Measurements from ENCODE around the gene GRM7.

GRM7 gene

GRCh38 chr3:7171493-7171892 lies 310.6 kb downstream of the GRM7 start:
- H3K4me3 Mint-ChIP-seq: no peak overlapping the region
- no peak for ATAC-seq
- H3K4me1 Mint-ChIP-seq: no peaks in the 10 kb centered on the region

GRCh38 chr3:7172996-7173395 lies 312.1 kb downstream of the GRM7 start:
- H3K9me3 Mint-ChIP-seq: peaks cover 0 to 3% of the 10 kb centered on the region in 2 donors
- ATAC-seq (no peak), DNase-seq (no peak)
- H3K27me3 Mint-ChIP-seq: no peaks in the 10 kb centered on the region
- no peaks in the 10 kb centered on the region for H3K4me1 Mint-ChIP-seq
- H3K27ac Mint-ChIP-seq: no peak overlapping the region
- H3K4me3 Mint-ChIP-seq: no peak overlapping the region

More at GRCh38 chr3:7171493-7171892, 310.6 kb downstream of the GRM7 start:
- no peak for DNase-seq
- Mint-ChIP-seq H3K9me3 (peaks cover 0 to 3% of the 10 kb centered on the region in 2 donors), H3K27ac (no peak overlapping the region), H3K27me3 (no peaks in the 10 kb centered on the region)

DNA sequence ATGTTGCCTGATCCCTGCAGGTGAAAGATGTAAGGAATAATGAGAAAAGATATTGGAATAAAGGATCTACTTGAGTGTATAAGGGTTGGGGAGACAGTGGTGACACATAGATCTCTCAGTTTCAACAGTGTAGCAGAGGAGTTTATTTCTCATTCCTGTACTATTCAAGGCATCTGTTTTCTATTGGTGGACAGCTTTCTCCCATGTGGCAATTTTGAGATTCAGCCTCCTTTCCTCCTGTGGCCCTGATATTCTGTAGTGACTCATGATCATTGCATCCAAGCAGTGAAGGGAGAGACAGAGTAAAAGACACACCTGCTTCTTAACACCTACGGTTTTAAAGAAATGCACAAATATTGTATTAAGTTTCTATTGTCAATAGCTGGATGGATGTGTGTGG lies 327.6 kb downstream of the GRM7 start:
- ATAC-seq: no peak
- Mint-ChIP-seq H3K9me3 (peaks cover 0 to 4% of the 10 kb centered on the region in 2 donors), H3K4me3 (no peak overlapping the region), H3K27ac (no peak overlapping the region), H3K27me3 (no peaks in the 10 kb centered on the region), H3K4me1 (no peaks in the 10 kb centered on the region)
- DNase-seq: no peak

GRCh38 chr3:7190095-7190494 lies 329.2 kb downstream of the GRM7 start:
- Mint-ChIP-seq H3K9me3 (peaks cover 0 to 4% of the 10 kb centered on the region in 2 donors), H3K4me1 (no peaks in the 10 kb centered on the region), H3K4me3 (no peak overlapping the region), H3K27me3 (no peaks in the 10 kb centered on the region), H3K27ac (no peak overlapping the region)
- no peak for ATAC-seq
- DNase-seq: no peak

- Mint-ChIP-seq H3K4me3 (no peak overlapping the region), H3K27ac (no peak overlapping the region), H3K9me3 (peaks cover 7 to 8% of the 10 kb centered on the region in 2 donors), H3K4me1 (no peaks in the 10 kb centered on the region), H3K27me3 (no peaks in the 10 kb centered on the region)
- DNase-seq (no peak), ATAC-seq (no peak)
Measured at GRCh38 chr3:7193269-7193668, 332.4 kb downstream of the GRM7 start.

GRCh38 chr3:7194071-7194835 lies 333.3 kb downstream of the GRM7 start:
- DNase-seq (no peak), ATAC-seq (no peak)
- no peak overlapping the region for H3K4me3 Mint-ChIP-seq
- peaks cover 7 to 8% of the 10 kb centered on the region in 2 donors for H3K9me3 Mint-ChIP-seq
- no peaks in the 10 kb centered on the region for H3K4me1 Mint-ChIP-seq
- H3K27ac Mint-ChIP-seq: no peak overlapping the region
- H3K27me3 Mint-ChIP-seq: no peaks in the 10 kb centered on the region

GRCh38 chr3:7195934-7196333 lies 335.0 kb downstream of the GRM7 start:
- H3K27ac Mint-ChIP-seq: no peak overlapping the region
- H3K27me3 Mint-ChIP-seq: no peaks in the 10 kb centered on the region
- H3K4me1 Mint-ChIP-seq: no peaks in the 10 kb centered on the region
- H3K4me3 Mint-ChIP-seq: no peak overlapping the region
- peaks cover 7 to 8% of the 10 kb centered on the region in 2 donors for H3K9me3 Mint-ChIP-seq
- no peak for DNase-seq
- no peak for ATAC-seq

- Mint-ChIP-seq H3K4me1 (peaks cover 6% of the 10 kb centered on the region), H3K27me3 (no peaks in the 10 kb centered on the region), H3K27ac (no peak overlapping the region), H3K9me3 (peaks cover 7% of the 10 kb centered on the region in 2 donors), H3K4me3 (no peak overlapping the region)
- DNase-seq (no peak), ATAC-seq (no peak)
Measured at GRCh38 chr3:7201784-7202183, 340.9 kb downstream of the GRM7 start.

- no peak for ATAC-seq
- H3K9me3 Mint-ChIP-seq: peaks cover 0 to 6% of the 10 kb centered on the region in 2 donors
- no peaks in the 10 kb centered on the region for H3K27me3 Mint-ChIP-seq
- no peak for DNase-seq
- no peak overlapping the region for H3K4me3 Mint-ChIP-seq
- no peak overlapping the region for H3K27ac Mint-ChIP-seq
- peaks cover 15% of the 10 kb centered on the region for H3K4me1 Mint-ChIP-seq
Measured at GRCh38 chr3:7203969-7204847, 343.3 kb downstream of the GRM7 start.

- ATAC-seq (no peak), DNase-seq (no peak)
- Mint-ChIP-seq H3K4me3 (no peak overlapping the region), H3K27ac (no peak overlapping the region), H3K9me3 (peaks cover 0 to 11% of the 10 kb centered on the region in 2 donors), H3K27me3 (no peaks in the 10 kb centered on the region), H3K4me1 (peaks cover 19% of the 10 kb centered on the region)
Measured at GRCh38 chr3:7204848-7205156, 343.9 kb downstream of the GRM7 start.

GRCh38 chr3:7205535-7205934 lies 344.6 kb downstream of the GRM7 start:
- peak overlapping the region in 1 of 2 donors; percentile 54 for H3K4me3 Mint-ChIP-seq
- no peak for ATAC-seq
- H3K27me3 Mint-ChIP-seq: no peaks in the 10 kb centered on the region
- no peak overlapping the region for H3K27ac Mint-ChIP-seq
- DNase-seq: no peak
- H3K9me3 Mint-ChIP-seq: peaks cover 0 to 11% of the 10 kb centered on the region in 2 donors
- H3K4me1 Mint-ChIP-seq: peaks cover 19% of the 10 kb centered on the region

- no peak overlapping the region for H3K27ac Mint-ChIP-seq
- H3K4me3 Mint-ChIP-seq: peak overlapping the region in 1 of 2 donors; percentile 54
- no peaks in the 10 kb centered on the region for H3K27me3 Mint-ChIP-seq
- peaks cover 19% of the 10 kb centered on the region for H3K4me1 Mint-ChIP-seq
- peaks cover 0 to 11% of the 10 kb centered on the region in 2 donors for H3K9me3 Mint-ChIP-seq
- DNase-seq: no peak
- no peak for ATAC-seq
Measured at GRCh38 chr3:7205962-7206361, 345.0 kb downstream of the GRM7 start.

GRCh38 chr3:7207125-7207524 lies 346.2 kb downstream of the GRM7 start:
- Mint-ChIP-seq H3K27ac (no peak overlapping the region), H3K27me3 (no peaks in the 10 kb centered on the region)
- no peak for ATAC-seq

GRCh38 chr3:7207928-7208327 lies 347.0 kb downstream of the GRM7 start:
- Mint-ChIP-seq H3K27ac (no peak overlapping the region), H3K27me3 (no peaks in the 10 kb centered on the region), H3K9me3 (peaks cover 0 to 15% of the 10 kb centered on the region in 2 donors), H3K4me1 (peaks cover 19% of the 10 kb centered on the region), H3K4me3 (no peak overlapping the region)
- ATAC-seq (no peak), DNase-seq (no peak)

More at GRCh38 chr3:7207125-7207524, 346.2 kb downstream of the GRM7 start:
- Mint-ChIP-seq H3K4me1 (peaks cover 19% of the 10 kb centered on the region), H3K4me3 (no peak overlapping the region), H3K9me3 (peaks cover 0 to 12% of the 10 kb centered on the region in 2 donors)
- DNase-seq: no peak

DNA sequence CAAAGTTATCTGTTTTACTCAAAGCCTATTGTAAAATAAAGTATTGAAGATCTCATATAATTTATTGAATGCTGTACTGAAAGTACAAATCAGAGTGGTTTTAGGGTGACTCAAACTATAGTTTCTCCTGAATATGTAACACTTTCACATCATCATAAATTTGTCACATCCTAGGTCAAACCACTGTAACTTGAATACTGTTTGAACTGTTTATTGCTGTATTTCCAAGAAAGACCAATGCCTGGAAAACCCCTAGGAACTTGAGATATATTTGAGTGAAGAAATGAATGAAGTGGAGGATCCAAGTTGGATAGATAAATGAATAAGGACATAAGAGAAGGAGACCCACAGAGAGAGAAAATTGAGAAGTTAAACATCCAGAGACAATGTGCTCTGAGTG lies 348.2 kb downstream of the GRM7 start:
- Mint-ChIP-seq H3K27ac (no peak overlapping the region), H3K4me1 (peaks cover 19% of the 10 kb centered on the region), H3K4me3 (no peak overlapping the region), H3K27me3 (no peaks in the 10 kb centered on the region), H3K9me3 (peaks cover 6 to 15% of the 10 kb centered on the region in 2 donors)
- peak; percentile 83 for ATAC-seq
- no peak for DNase-seq

GRCh38 chr3:7211740-7212139 lies 350.8 kb downstream of the GRM7 start:
- DNase-seq (no peak), ATAC-seq (no peak)
- H3K9me3 Mint-ChIP-seq: peaks cover 6 to 11% of the 10 kb centered on the region in 2 donors
- H3K4me3 Mint-ChIP-seq: no peak overlapping the region
- H3K27me3 Mint-ChIP-seq: no peaks in the 10 kb centered on the region
- no peak overlapping the region for H3K27ac Mint-ChIP-seq
- H3K4me1 Mint-ChIP-seq: peaks cover 13% of the 10 kb centered on the region

All from stimulated activated naive CD8-positive, alpha-beta T cell treated with anti-CD3 and anti-CD28 coated beads, Interleukin-15, amount 100 ng/mL, for 72 hours (primary cell).